Spleen (tissue), 7 donors: ENCODE measurements around the gene SLC22A12.
"Not testable (repeated sequence)": the region's sequence is repeated elsewhere in the genome, so short reads cannot be mapped to it uniquely, and the experiment has no call there.

Source experiments
- CTCF ChIP-seq, 11 experiments: fragments of 200-600 bp in 7 of 11; fragments of 450-650 bp in 4 of 11; sonication (generic) in 4 of 11; IDR thresholded peaks in 8 of 11; conservative IDR thresholded peaks in 3 of 11; 1 replicate in 7 of 11; 2 replicates in 4 of 11; pipeline versions ENCODE4 v1.4.0 to v1.8.0; 2016 to 2021; ENCODE audit warnings: antibody characterized with exemption in 11 of 11, inconsistent platforms in 4 of 11, mild to moderate bottlenecking in 1 of 11
- POLR2A ChIP-seq, 3 donors: fragments of 450-650 bp; IDR thresholded peaks; one replicate each; pipeline ENCODE4 v1.5.1; 2017; ENCODE audit warnings: antibody characterized with exemption in 3 of 3, mild to moderate bottlenecking in 1 of 3
- POLR2AphosphoS5 ChIP-seq, 3 donors: sonication (generic); formaldehyde crosslinking; IDR thresholded peaks; one replicate each; pipeline ENCODE4 v1.5.1; 2017; ENCODE audit warnings: antibody characterized with exemption in 3 of 3
- donor health status: DM: no; HTN: no; CAD: no; lungs with moderate emphysema.
- donor health status: DM: no; HTN: no; CAD: no.
- donor health status: DM: no; HTN: no; CAD: no.

- not testable (repeated sequence) for TF ChIP-seq CTCF (IDR thresholded peaks at IDR 0.05 in 8 of 11, conservative IDR thresholded peaks at IDR 0.05 in 3 of 11); POLR2AphosphoS5 (IDR thresholded peaks at IDR 0.05); POLR2A (IDR thresholded peaks at IDR 0.05)
Observed at GRCh38 chr11:64561429-64561828, 29.6 kb upstream of the SLC22A12 start.
